Posterior cingulate gyrus (tissue), 11 donors: ENCODE results near the gene AMELX.
A peak's percentile ranks its signal among the peaks of the same experiment; 100 is the strongest.

ENCODE experiments used
- DNase-seq, 10 donors: peaks; one replicate each; pipeline versions ENCODE4 v3.0.0 to v3.0.0-alpha.2; 2020 to 2021; ENCODE audit warnings: mixed read lengths in 3 of 10
- intact Hi-C: fragments of 100-400 bp; cut with DNase I; formaldehyde crosslinking; loops from one replicate; pipeline ENCODE4 v1.15.1; 2023

AMELX gene

DNA sequence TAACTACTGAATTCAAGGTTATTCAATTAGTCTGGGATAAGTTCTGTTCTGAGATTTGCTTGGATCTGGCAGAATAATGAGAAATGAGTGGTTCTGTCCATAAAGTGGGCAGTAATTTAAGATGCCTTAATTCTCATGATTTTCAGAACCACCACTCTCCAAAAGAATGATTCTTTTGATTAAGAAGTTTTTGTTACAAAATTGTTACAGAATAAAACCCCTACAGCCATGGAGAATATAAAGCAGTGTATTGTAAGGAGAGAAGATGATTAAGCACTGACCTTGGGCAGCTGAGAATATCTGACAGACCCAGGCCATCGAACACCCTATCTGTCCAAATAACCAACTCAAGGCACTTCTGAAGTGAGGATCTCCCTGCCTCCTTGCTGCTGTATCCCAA, 12.4 kb downstream of the AMELX start:
- no peak for DNase-seq
- intact Hi-C loops: no loop called here

DNA sequence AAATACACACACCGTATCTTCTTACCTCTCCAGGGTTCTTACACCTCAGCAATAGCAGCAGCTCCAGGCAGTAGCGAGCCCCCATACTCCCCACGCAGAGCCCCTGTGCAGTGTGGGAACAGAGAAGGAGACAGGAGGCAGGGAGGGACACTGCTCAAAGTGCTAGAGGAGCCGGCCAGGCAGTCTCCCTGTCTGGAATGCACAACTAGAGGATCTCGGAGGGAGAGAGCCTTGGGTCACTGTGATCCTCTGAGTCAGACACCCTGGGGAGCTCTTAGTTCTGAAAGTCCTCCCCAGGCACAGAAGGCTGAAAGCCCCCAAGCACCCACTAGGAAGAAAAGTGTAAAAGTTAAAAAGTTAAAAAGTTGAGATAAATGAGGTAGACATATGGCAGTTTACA, 16.0 kb downstream of the AMELX start:
- intact Hi-C loops: no loop called here
- no peak for DNase-seq

DNA sequence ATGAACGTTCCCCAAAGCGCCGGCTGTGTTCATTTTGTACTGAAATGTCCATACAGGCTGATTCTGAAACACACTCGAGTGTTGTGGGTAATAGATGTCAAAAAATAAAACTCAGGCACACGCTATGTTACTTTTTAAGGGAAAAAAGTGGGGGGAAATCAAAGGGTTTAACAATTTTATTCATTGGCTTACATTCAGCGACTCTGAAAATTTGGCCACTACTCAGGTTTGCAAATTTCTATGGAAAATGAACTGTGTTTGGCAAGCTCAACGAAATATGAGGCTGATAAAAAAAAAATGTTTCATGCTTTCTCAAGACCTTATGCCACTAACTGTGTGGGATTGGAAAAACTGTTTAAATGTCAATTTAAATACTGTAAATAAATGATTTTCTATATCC, 18.5 kb downstream of the AMELX start:
- intact Hi-C loops: no loop called here
- DNase-seq: no peak

DNA sequence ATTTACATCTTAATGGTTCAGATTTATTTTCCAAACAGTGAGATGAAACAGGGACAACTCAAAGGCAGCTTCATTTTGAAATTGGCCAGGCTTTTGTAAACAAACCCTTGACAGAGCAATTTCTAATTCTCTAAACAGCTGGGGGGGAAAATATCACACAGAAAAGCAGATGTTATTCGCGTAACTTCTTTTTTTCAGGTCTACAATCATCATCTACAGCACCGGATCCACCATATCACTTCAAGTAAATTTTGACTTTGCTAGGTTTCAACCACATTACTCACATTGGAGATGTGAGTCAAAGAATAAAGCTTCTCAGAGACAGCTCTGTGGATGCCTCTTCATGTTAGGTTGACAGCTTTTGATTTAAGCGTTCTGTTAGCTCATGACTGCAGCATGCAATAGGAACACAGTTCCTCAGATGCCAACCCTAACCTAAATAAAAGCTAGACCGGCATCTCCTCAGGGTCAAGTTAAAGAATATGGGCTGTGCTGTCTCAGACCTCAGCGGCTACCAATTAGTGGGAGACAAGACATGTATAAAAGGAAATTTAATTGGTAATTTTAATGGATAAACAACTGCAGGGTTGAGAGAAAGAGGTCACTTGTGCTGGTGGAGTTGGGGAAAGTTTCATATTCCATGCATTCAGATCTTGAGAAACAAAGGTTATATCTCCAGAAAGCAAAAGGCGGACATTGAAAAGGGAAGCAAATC, 26.8 kb downstream of the AMELX start:
- intact Hi-C loops: no loop called here
- DNase-seq: no peak

DNA sequence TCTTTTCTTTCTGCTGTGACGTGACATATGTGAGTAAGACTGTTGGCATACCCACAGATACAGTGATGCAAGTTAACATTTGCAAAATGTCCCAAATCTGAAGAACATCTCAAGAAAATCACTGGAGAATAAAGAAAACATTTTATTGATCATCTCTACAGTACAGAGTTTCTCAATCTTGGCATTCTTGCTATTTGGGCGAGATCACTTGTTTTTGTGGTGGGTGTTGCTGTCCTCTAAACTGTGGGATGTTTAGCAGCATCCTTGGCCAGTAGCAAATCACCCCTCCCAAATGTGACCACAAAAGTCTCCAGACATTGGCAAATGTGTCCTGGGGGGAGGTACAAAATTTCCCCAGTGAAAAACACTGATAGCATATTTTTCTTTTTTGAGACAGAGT, 28.8 kb downstream of the AMELX start:
- intact Hi-C loops: no loop called here
- no peak for DNase-seq

DNA sequence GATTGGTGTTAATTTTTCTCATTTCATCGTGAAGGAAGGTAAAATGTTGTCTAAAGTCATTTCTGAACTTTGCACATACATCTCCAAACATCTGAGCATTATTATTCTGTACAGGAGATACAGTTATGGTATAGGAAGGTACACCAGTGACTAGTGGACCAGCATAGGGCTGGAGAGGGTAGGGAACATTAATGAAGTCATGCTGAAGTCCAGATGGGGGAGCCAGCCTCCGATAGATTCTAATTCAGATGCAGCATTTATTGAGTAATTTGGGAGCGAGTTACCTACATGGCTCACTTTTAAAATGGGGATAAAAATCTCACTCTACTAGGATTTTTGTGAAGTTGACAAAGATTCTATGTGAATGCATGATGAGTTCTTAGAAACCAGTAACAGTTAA, 34.9 kb downstream of the AMELX start:
- DNase-seq: no peak
- intact Hi-C loops: no loop called here

DNA sequence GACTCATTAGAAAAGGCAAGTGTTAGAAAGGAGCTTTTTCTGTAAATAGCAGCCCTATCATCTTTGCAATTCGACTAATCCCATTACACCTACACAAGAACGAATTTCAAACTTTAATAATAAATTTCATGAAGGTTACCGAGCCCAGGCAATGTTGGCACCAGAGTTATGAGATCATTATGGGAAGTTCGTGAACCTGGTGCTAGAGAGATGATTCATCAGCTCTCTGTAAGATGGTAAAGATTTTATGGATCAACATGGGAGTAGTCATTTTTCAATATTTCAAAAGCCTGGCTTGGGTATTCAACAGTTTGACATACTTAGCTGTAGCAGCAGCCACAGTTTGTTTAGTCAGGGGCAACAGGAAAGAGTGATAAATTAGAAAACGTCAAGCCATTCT, 35.8 kb downstream of the AMELX start:
- no peak for DNase-seq

DNA sequence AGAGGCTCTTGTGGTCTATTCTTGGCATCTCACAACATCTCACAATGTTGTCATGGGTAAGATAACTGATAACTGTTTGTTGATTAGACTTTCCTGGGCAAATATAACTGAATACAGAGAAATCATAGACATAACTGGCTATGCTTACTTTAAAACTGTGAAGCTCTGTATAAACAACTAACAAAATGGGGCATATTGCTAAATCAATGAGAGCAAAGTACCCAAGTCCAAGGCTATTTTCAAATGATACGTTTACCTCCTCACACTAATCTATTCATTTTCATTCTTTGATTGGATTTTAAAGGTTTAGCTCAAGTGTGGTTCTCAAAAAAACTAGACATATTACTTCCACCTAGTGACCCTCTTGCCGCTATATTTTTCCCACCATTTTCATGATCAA, 38.6 kb downstream of the AMELX start:
- intact Hi-C loops: no loop called here
- DNase-seq: no peak

More for the DNA sequence above, 35.8 kb downstream of the AMELX start:
- intact Hi-C loops: no loop called here

DNA sequence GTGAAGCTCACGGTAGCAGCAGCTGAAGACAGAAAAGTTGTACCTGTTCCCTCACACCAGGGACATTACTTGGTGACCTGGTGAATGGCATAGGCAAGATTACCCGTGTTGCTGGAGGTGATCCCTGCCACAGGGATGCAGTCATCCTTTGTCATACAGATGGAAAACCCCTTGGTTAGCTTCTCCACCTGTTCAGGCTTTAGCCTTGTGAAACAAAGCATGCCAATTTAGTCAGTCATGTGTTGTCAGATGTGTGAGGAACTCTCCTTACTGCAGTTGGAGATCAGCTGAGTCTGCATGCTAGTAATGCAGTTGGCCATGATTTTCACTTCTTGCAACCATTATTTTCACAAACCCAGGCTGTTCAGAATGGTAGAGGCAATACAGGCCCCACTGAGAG, 41.0 kb downstream of the AMELX start:
- intact Hi-C loops: no loop called here
- no peak for DNase-seq

DNA sequence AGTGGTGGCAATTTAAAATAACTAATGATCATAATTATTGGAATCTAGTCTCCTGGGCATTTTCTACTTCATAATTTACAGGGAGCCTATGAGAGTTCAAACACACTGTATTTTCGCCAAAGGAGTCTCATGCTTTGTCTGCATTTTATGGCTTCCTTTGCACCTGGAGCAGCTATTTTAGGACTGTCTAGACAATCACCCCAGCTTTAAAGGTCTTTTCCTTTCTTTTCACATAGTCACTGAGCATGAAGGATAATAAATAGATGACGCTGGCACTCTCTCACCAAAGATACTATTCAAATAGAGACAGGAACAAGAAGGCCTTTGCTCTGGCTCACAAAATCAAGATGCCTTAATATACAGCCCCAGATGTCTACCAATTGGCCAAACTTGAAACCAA, 43.0 kb downstream of the AMELX start:
- no peak for DNase-seq
- intact Hi-C loops: no loop called here

DNA sequence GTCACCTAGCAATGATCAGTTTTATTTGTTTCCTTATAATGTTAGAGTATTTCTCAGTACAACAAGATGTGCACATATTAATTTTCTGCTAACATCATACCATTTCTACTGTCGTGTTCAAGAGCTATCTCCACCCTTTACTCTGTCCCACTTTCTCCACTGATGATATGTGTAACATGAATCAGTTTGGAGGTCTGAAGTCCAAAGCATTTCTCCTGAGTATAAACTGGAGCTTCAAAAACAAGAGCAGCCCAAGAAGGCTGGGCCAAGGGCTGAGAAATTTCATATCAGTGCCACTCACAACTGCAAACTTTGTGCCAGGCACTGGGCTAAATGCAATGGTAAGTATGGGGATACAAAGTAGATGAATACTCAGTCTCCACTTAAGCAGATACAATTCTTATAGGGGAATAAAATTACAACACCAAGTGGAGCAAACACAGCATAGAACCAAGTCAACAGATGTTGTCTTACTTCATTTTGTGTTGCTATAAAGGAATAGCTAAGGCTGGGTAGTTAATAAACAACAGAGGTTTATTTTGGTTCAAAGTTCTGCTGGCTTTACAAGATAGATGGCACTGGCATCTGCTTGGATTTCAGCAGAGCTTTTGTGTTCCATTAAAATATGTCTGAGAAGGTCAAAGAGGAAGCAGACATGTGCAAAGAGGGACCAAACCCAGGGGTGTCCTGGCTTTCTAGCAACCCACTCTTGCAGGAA, 44.2 kb downstream of the AMELX start:
- no peak for DNase-seq
- intact Hi-C loops: no loop called here

DNA sequence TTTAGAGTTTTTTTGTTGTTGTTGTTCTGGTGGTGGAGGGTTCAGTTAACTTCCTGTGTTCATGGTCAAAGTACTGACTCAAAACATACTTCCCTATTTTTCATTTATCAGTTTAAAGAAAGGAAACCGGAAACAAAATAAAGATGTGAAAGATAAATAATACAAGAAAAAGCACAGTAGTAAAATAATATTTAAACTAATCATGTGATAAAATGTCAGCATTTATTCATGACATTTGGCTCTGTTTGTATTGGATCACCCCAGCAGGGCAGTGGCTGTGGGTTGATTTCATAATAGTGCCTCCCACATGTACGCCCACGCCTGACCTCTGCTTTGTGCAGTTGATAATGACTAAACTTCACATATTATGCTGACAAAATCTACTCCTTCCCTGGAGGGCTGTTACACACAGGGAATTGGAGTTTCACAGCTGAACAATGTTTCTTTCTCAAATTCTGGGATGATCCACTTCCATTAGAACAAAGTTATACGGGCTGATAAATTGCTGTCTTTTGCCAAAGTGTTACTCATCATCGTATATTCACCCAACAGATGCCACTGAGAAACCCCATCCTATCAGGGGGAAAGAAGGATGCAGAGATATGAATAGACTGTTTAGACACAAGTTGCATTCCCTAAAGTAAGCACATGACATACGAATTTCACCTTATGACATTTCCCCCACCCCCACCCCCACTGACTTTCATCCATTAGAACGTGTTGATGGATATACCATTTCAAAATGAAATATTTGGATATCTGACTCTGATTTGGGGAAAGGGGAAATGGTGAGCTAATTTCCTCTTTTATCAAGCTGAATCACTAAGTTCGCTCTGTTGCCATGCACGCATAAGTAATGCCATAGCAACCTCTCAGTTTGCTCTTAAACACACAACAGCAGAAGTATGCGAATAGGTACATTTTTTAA, 48.3 kb downstream of the AMELX start:
- intact Hi-C loops: no loop called here
- peak in 1 of 10 donors; percentile 17 for DNase-seq

DNA sequence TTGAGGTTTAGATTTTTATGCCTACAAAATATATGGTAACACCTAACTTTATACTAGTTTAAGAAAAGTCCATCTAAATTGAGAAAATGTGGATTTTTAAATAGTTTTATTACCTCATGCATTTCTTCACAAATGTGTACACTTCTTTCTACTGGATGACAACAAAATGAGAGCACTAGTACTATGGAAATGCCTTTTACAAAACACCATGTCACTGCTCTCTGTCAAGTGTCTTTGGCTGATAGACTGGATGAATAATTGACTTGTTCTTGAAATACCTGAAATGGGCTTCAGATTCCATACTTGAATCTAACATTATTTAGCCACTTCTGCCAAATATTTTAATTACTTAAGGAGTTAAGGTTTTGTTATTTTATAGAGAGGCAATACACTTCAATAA, 49.5 kb downstream of the AMELX start:
- no peak for DNase-seq
- intact Hi-C loops: no loop called here

DNA sequence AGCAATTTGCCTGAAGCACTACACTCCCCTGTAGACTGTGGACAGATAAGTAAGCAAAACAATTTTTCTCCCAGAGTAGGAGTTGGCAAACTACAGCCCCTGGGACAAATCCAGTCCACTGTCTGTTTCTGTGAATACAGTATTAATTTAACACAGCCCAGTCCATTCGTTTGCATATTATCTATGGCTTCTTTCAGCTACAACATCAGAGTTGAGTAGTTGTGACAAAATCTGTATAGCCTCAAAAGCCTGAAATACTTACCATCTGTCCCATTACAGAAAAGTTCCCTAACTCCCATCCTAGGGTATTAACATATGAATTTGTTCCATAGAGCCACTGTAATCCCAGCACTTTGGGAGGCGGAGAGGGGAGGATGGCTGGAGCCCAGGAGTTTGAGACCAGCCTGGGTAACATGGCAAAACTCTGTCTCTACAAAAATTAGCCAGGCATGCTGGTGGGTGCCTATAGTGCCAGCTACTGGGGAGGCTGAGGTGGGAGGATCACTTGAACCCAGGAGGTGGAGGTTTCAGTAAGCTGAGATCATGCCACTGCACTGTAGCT, 53.0 kb downstream of the AMELX start:
- intact Hi-C loops: no loop called here
- no peak for DNase-seq

DNA sequence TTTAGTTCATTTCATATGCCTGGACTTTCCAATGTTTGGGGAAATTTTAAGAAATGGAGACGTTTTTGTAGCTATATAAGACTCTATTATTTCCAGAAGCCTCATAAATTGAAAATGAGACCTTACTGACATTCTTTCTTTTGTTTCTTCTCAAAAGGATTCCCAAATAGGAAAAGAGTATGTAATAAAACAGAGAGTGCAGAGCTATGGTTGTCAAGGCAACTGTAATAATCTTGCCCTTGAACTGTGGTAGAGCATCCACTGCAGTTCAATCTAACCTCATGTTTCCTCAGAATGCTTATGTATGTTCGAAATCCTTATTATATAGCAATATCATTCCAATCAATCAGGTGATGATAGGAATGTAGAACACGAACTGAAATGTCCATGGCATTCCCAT, 54.1 kb downstream of the AMELX start:
- DNase-seq: no peak
- intact Hi-C loops: no loop called here

DNA sequence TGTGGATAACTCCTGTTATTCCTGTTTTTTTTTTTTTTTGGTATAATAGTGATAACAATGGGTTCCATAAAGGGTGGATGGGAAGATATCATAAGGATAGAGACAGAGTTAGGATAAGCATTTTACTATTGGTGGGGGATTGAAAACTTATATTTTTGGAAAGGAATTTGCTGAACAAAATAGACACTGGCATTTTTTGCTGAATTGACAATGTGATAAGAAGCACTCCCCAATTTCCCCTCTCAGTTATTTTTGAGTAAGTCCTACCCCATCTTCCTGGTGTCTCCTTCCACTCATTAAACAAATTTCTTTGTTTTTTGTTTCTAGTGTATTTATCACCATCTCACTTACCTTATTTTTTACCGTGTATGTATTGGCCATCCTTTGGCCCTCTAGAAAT, 55.8 kb downstream of the AMELX start:
- intact Hi-C loops: no loop called here

DNA sequence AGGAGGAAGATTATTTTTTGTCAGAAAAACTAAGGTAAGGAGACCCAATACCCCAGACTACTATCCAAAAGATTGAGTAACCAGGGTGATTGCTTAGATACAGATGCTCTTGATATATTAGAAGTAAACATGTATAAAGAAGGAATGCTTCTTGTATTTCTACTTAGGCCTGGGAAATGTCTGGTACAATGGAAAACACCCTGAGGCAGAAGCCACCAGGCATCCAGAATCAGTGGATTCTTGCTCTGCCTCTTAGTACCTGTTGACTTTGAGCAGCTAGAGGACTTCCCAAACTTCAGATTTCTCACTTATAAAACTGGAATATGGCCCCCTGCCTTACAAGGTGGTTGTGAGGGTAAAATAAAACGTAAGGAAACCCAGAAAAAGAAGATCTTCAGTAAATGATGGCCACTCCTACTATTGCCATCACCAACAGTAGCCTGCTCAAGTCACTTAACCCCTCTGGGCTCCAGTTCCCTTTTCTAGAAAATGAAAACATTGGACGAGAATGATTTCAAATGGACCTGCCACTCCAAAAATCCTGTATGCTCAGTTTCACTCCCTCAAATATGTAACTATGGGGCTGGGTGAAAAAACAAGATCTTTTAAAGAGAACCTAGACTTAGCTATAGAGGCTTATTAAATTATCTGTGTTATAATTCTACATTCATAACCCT, 56.6 kb downstream of the AMELX start:
- intact Hi-C loops: no loop called here
- DNase-seq: no peak

More for the DNA sequence above, 55.8 kb downstream of the AMELX start:
- no peak for DNase-seq
